ENCODE measurements around the gene DNAJC6.
"Not testable (repeated sequence)": the region's sequence is repeated elsewhere in the genome, so short reads cannot be mapped to it uniquely, and the experiment has no call there.

Gene DNAJC6

GRCh38 chr1:65309304-65310077 is at the start of gene DNAJC6:
Gene DNAJC6 (plus strand): TSS chr1:65309543. CDS start chr1:65309746, 203 bp downstream.
- DNase-seq: peak; percentile 61

DNA sequence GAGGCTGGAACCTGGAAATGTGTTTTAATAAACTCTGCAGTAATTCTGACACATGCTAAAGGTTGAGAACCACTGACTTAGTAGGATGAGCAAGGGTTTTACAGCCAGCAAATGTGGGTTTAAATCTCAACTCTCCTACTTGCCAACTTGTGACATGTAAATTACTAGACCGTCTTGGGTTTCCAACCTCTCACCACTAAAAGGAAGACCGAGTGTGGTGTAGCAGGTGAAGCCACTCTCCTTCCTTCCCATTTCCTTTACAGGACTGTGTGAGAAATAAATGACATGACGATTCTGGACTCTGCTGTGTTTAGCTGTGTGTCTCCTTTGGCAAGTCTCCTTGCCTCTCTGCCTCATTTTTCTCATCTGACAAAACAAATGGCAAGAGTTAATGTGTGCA is 49.5 kb upstream of the DNAJC6 start:
- no peak for DNase-seq

GRCh38 chr1:65260851-65261473 is 48.4 kb upstream of the DNAJC6 start:
- DNase-seq: no peak

- no peak for DNase-seq
Observed at GRCh38 chr1:65263286-65263685, 46.1 kb upstream of the DNAJC6 start.

DNA sequence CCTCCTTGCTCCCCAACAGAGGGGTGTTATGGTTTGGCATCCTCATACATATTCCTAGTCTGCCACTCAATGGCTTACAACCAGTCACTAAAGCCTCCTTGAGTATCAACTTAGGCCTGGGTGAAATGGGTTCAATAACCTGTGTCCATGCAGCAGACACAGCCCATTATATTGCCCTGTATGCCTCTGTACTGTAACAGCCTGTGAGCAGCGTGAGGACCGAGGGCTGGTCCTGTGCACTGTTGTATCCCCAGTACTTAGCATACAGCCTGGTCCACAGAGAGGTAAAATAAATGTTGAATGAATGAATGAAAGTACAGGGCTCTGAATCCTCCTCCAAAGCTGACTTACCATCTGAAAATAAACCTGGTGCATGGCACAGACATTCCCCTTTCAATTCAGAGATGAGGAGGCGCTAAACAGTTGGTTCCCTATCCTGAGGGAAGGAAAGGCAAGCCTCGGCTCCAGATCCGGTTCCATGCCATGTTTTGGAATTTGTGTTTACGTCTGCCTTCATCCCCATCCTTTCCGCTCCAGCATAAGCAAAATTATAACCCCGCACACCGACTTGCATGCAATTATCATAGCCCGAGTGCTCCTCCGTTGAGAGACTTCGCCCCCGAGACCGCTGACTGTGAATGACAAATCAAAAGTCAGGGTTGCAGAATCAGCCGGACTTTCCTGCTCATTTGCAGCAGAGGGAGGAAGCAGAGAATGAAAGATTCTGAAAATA is 45.0 kb upstream of the DNAJC6 start:
- DNase-seq: no peak

- DNase-seq: no peak
Observed at GRCh38 chr1:65265296-65265650, 44.1 kb upstream of the DNAJC6 start.

- peak; percentile 59 for DNase-seq
Observed at GRCh38 chr1:65265651-65266351, 43.5 kb upstream of the DNAJC6 start.

GRCh38 chr1:65266476-65266875 is 42.9 kb upstream of the DNAJC6 start:
- no peak for DNase-seq

GRCh38 chr1:65267271-65267670 is 42.1 kb upstream of the DNAJC6 start:
- DNase-seq: no peak

DNA sequence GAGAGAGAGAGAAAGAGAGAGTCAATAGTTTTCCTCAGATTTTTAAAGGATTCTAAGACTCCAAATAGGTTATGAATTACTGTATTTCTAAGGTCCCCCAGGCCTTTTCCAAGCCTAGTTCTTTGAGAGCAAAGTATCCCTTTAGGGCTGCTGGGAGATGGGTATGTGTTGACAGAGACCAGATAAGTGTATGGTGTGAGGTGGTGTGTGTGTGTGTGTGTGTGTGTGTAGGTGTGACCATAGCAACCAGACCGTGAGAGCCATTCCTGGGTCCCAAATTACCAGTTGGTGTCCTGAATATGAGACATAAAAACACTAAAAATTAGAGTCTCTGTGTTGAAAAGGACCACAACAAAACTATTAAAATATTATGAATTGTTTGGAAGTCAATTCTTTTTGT is 41.7 kb upstream of the DNAJC6 start:
- no peak for DNase-seq

DNA sequence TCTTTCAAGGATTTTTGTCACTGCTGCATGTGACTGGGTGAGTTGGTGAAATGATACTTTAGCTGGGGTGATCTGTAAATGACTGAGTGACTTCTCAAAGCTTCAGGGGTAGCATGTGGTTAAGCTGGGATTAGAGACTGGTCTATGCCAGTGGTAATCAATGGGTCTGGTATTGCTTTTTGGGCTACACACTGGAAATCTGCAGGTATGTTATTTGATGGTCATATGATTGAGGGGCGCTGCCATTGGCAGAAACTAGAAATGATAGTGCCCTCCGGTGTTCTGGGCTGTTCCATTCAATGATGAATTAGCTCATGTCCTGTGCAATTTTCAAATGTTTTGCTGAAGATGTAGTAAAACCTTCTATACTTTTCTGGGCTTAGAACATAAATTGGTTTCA is 39.7 kb upstream of the DNAJC6 start:
- DNase-seq: no peak

DNA sequence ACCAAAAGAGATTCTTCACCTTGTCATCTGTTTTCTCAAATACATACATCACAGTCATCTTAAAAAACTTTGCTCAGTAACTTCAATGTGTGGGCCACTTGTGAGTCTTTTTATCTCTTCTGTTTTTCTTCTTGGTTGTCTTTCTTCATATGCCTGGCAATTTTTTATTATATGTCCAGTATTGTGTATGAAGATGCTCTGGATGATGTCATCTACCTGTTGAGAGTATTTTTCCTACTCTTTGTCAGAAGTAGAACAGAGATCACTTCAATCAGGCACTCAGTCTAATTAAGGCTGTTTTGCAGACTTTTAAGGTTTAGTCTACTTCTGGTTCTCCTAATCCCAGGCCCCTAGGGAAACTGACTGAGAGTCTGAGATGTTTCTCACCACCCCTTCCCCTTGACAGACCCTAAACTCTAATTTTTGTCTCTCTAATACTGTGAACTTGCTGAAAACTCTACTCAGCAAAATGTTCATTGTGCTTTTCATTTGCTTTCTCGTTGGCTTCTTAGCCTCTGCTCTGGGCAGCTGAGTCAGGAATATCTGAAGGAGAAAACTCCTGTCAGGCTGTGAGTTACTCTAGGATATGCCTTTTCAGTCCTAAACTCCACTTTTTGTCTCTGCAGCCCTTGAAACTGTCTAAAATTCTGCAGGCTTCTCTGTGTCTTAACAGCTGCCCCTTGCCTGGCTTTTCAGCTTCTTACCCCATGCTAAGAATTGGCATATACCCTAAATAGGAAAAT is 33.0 kb upstream of the DNAJC6 start:
- DNase-seq: no peak

DNA sequence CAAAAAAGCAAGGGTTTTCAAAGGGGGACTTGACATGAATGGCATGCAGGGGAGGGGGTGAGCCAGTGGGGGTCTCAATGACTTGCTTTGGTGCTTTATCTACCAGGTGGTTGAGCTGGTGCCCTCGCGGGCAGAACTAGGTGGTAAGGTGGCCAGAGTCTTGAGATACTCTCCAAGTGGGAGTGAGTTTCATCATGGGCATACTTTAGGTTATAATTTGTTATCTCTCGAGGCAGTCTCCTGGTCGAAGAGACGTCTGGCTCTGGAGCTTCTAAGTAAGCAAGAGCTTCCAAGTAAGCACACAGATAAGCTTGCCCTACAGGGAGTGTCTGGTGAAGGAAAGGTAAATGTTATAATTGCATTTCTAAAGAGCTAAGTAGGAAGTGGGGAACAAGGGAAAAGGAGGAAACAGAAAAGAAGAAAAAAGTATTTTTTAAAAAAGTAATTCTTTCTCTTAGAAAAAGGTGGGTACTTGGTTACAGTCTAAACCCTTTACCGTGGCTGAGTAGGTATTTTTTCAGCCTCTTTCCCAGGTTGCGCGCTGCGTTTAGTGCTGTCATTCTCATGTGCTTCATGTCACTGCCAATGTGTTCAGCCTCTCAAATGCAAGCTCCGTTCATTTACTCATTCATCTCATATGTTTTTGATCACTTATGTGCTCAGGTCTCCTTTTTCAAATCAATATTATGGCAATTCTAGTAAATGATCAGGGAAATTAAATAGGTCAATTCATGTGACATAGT is 31.6 kb upstream of the DNAJC6 start:
- DNase-seq: no peak

DNA sequence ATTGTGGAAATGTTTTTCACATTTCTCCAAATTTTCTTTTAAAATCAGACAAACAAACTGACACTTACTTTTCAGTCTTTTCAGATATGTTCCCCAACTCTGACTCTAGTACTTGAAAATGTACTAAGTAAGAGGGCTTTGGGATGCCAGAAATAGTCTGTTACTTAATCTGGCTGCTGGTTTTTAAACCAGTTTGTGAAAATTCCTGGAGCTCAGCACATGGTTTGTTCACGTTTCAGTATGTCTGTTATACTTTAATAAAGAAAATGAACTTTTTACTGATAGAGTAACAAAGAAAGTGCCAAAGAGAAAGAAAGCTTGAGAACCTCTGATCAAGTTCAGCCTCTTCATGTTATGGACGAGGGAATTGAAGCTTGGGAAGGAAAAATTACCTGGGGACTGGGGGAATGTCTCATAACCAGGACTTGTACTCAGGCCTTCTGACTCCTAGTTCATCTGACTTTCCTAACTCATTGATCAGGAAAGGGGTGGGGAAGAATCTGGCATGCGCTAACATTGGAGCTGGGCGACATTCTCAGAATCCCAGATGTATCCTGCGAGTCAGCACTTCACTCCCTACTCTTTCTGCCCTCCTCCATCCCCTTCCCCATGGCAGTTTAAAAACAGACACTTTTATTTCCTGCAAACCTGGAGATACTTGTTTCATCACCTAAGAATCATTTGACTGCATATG is 30.8 kb upstream of the DNAJC6 start:
- DNase-seq: no peak

DNA sequence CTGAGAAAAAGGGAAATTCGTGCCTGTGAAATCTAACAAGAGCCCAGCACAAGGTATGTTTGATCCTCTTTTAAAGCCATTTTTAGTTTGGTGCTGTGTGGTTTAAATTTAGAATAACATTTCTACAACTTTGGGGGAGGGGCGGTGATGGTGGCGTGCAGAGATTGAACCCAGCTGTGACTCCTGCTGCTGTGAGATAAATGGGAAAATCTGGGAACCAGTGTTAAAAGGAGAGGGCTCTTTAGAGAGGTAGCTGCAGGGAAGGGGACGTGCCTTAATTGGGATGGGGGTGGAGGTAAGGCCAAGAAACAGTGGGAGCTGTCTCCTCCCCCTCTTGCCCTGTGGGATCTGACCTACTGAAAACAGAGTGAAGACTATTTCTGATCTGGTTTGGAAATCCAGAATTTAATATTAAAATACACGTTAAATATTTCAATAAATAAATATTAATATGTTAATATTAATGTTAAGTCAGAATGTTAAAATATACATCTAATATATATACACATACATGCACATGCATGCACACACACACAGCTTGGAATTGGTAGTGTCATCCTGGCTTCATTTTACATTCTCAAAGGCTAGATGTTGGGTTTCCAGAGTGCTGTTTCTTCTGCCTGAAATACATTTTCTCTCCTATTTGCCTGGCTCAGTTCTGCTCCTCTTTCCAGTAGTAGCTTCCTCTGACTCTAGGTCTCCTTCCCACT is 30.1 kb upstream of the DNAJC6 start:
- no peak for DNase-seq

DNA sequence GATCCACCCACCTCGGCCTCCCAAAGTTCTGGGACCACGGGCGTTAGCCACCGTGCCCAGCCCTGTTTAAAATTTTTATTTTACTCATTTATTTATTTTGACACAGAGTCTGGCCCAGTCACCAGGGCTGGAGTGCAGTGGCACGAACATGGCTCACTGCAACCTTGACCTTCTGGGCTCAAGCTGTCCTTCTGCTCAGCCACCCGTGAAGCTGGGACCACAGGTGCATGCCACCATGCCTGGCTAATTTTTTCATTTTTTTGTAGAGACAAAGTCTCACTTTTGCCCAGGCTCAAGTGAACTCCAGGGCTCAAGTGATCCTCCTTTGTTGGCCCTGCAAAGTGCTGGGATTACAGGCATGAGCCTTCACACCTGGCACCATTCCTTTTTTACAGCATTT is 27.5 kb upstream of the DNAJC6 start:
- no peak for DNase-seq

DNA sequence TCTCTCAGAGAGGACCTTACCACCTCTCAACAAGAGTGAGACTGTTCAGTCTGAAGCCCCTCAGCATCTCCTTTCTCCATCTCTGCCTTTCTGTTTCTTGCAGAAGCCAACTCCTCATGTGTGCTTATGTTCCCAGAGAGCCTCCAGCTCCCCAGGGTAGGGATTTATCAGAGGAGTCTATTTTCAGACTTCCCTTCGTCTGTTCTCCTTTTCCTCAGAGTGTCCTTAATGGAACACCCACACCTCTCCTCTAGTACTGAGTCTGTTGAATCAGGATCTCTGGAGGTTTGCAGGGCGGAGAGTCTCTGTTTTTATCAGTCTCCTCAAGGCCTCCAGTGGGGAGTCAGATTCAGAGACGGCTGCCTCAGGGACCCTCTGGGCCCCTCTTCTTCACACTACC is 25.1 kb upstream of the DNAJC6 start:
- no peak for DNase-seq

GRCh38 chr1:65289449-65289848 is 19.9 kb upstream of the DNAJC6 start:
- DNase-seq: no peak

GRCh38 chr1:65291818-65292217 is 17.5 kb upstream of the DNAJC6 start:
- not testable (repeated sequence) for DNase-seq

- DNase-seq: no peak
Observed at GRCh38 chr1:65292861-65293593, 16.3 kb upstream of the DNAJC6 start.
